Adipocyte (in vitro differentiated cells): Measurements from ENCODE around the gene PTPA.
"Not testable (repeated sequence)": the region's sequence is repeated elsewhere in the genome, so short reads cannot be mapped to it uniquely, and the experiment has no call there.

ENCODE experiments used
- DNase-seq: peaks from one replicate; pipeline ENCODE4 v3.0.0-alpha.2; 2015; ENCODE audit warnings: low read depth
- H3K27me3 ChIP-seq: replicated peaks from 2 replicates; pipeline ENCODE4 v1.7.0; 2013; ENCODE audit warnings: mild to moderate bottlenecking, low read length, moderate library complexity; ENCODE audit not compliant: control insufficient read depth, insufficient read depth
- H3K36me3 ChIP-seq: 2 replicates; pipeline ENCODE4 v1.7.0; 2013; ENCODE audit warnings: low read length, mild to moderate bottlenecking, moderate library complexity; ENCODE audit not compliant: control insufficient read depth, insufficient read depth, severe bottlenecking
- H3K4me1 ChIP-seq: 2 replicates; pipeline ENCODE4 v1.7.0; 2013; ENCODE audit warnings: mild to moderate bottlenecking, low read length, moderate library complexity; ENCODE audit not compliant: control insufficient read depth, insufficient read depth
- H3K4me3 ChIP-seq: 2 replicates; pipeline ENCODE4 v1.7.0; 2013; ENCODE audit warnings: mild to moderate bottlenecking, low read length, moderate library complexity
- H3K9ac ChIP-seq: 2 replicates; pipeline ENCODE4 v1.7.0; 2013; ENCODE audit warnings: mild to moderate bottlenecking, low read length, moderate library complexity
- H3K9me3 ChIP-seq: 2 replicates; pipeline ENCODE4 v1.7.0; 2013; ENCODE audit warnings: mild to moderate bottlenecking, low read length, moderate library complexity; ENCODE audit not compliant: control insufficient read depth

PTPA gene

GRCh38 chr9:129185402-129185801 is 74.2 kb downstream of the PTPA start:
- no peak overlapping the region for H3K4me3 ChIP-seq
- DNase-seq = no peak
- no peaks in the 10 kb centered on the region for H3K36me3 ChIP-seq
- H3K27me3 ChIP-seq = no peaks in the 10 kb centered on the region
- H3K9me3 ChIP-seq = peaks cover 4% of the 10 kb centered on the region
- no peak overlapping the region for H3K9ac ChIP-seq
- H3K4me1 ChIP-seq = peaks cover 7% of the 10 kb centered on the region

GRCh38 chr9:129185991-129186390 is 74.8 kb downstream of the PTPA start:
- H3K9me3 ChIP-seq = peaks cover 4% of the 10 kb centered on the region
- DNase-seq = no peak
- no peaks in the 10 kb centered on the region for H3K27me3 ChIP-seq
- H3K9ac ChIP-seq = no peak overlapping the region
- H3K36me3 ChIP-seq = no peaks in the 10 kb centered on the region
- H3K4me3 ChIP-seq = no peak overlapping the region
- H3K4me1 ChIP-seq = peaks cover 7% of the 10 kb centered on the region

GRCh38 chr9:129187042-129187441 is 75.8 kb downstream of the PTPA start:
- no peaks in the 10 kb centered on the region for H3K27me3 ChIP-seq
- no peak overlapping the region for H3K4me3 ChIP-seq
- no peaks in the 10 kb centered on the region for H3K36me3 ChIP-seq
- peaks cover 4% of the 10 kb centered on the region for H3K9me3 ChIP-seq
- H3K4me1 ChIP-seq = peaks cover 7% of the 10 kb centered on the region
- no peak overlapping the region for H3K9ac ChIP-seq
- no peak for DNase-seq

GRCh38 chr9:129189971-129190370 is 78.8 kb downstream of the PTPA start:
- not testable (repeated sequence) for H3K36me3 ChIP-seq, DNase-seq, H3K27me3 ChIP-seq, H3K4me3 ChIP-seq, H3K4me1 ChIP-seq, H3K9me3 ChIP-seq, H3K9ac ChIP-seq

- DNase-seq = no peak
- peaks cover 6% of the 10 kb centered on the region for H3K27me3 ChIP-seq
- no peaks in the 10 kb centered on the region for H3K4me1 ChIP-seq
- H3K9me3 ChIP-seq = peaks cover 15% of the 10 kb centered on the region
- H3K4me3 ChIP-seq = no peak overlapping the region
- no peak overlapping the region for H3K9ac ChIP-seq
- H3K36me3 ChIP-seq = no peaks in the 10 kb centered on the region
These were observed 80.0 kb downstream of the PTPA start for GRCh38 chr9:129191234-129191633.

GRCh38 chr9:129193655-129194054 is 82.4 kb downstream of the PTPA start:
- peaks cover 6% of the 10 kb centered on the region for H3K27me3 ChIP-seq
- no peaks in the 10 kb centered on the region for H3K36me3 ChIP-seq
- peaks cover 12% of the 10 kb centered on the region for H3K9me3 ChIP-seq
- peaks cover 11% of the 10 kb centered on the region for H3K4me1 ChIP-seq
- no peak overlapping the region for H3K4me3 ChIP-seq
- no peak for DNase-seq
- no peak overlapping the region for H3K9ac ChIP-seq

GRCh38 chr9:129194221-129194620 is 83.0 kb downstream of the PTPA start:
- no peak overlapping the region for H3K9ac ChIP-seq
- peaks cover 13% of the 10 kb centered on the region for H3K4me1 ChIP-seq
- no peaks in the 10 kb centered on the region for H3K36me3 ChIP-seq
- DNase-seq = no peak
- H3K27me3 ChIP-seq = peaks cover 6% of the 10 kb centered on the region
- no peak overlapping the region for H3K4me3 ChIP-seq
- H3K9me3 ChIP-seq = peaks cover 12% of the 10 kb centered on the region

GRCh38 chr9:129195606-129196005 is 84.4 kb downstream of the PTPA start:
- Histone ChIP-seq H3K4me3 (no peak overlapping the region), H3K36me3 (no peaks in the 10 kb centered on the region), H3K9ac (no peak overlapping the region), H3K9me3 (peaks cover 12% of the 10 kb centered on the region), H3K27me3 (peaks cover 6% of the 10 kb centered on the region), H3K4me1 (peaks cover 13% of the 10 kb centered on the region)
- DNase-seq = no peak

- not testable (repeated sequence) for H3K4me3 ChIP-seq, DNase-seq, H3K9ac ChIP-seq, H3K36me3 ChIP-seq, H3K27me3 ChIP-seq
- Histone ChIP-seq H3K9me3 (peaks cover 12% of the 10 kb centered on the region), H3K4me1 (peaks cover 13% of the 10 kb centered on the region)
These were observed 85.8 kb downstream of the PTPA start for GRCh38 chr9:129197045-129197444.

- peaks cover 6% of the 10 kb centered on the region for H3K27me3 ChIP-seq
- peaks cover 13% of the 10 kb centered on the region for H3K4me1 ChIP-seq
- H3K4me3 ChIP-seq = peak overlapping the region; percentile 61
- H3K36me3 ChIP-seq = no peaks in the 10 kb centered on the region
- peak overlapping the region; percentile 79 for H3K9ac ChIP-seq
- H3K9me3 ChIP-seq = peaks cover 6% of the 10 kb centered on the region
- no peak for DNase-seq
These were observed 86.7 kb downstream of the PTPA start for GRCh38 chr9:129197978-129198318.
